Keratinocyte (primary cell): ENCODE measurements around the gene HCN3.

ENCODE experiments used
- CTCF ChIP-seq, 3 experiments: IDR thresholded peaks in 1 of 3; conservative IDR thresholded peaks in 1 of 3; optimal IDR thresholded peaks in 1 of 3; 2 replicates in 2 of 3; 3 replicates in 1 of 3; pipeline versions ENCODE3 to v1.5.1; 2011; ENCODE audit warnings: low read length in 3 of 3, mild to moderate bottlenecking in 3 of 3, moderate library complexity in 2 of 3, control low read depth in 1 of 3, inconsistent platforms in 1 of 3; ENCODE audit not compliant: insufficient read depth in 2 of 3; ENCODE audit errors: extremely low read depth in 1 of 3
- EZH2 ChIP-seq: IDR thresholded peaks from one replicate; pipeline ENCODE4 v1.6.1; 2012; ENCODE audit warnings: inconsistent platforms, mild to moderate bottlenecking, low read length, moderate library complexity

GRCh38 chr1:155321639-155322503, 44.6 kb downstream of the HCN3 start:
- TF ChIP-seq CTCF (optimal IDR thresholded peaks at IDR 0.05 in 1 of 3, IDR thresholded peaks at IDR 0.05 in 1 of 3, conservative IDR thresholded peaks at IDR 0.05 in 1 of 3; ENCODE audit: extremely low read depth in 1 of 3, insufficient read depth in 2 of 3, low read length in 3 of 3) (no peak), EZH2 (no peak)
